HG03039 (cell line): Measurements from ENCODE around the gene FPR1.

Source experiments
- ATAC-seq: cut with Tn5 transposase; IDR thresholded peaks from one replicate; pipeline ENCODE4 v1.9.1; 2021; ENCODE audit warnings: mild to moderate bottlenecking, moderate library complexity; ENCODE audit not compliant: unreplicated experiment

The FPR1 gene

GRCh38 chr19:51710163-51710562 is 41.5 kb downstream of the FPR1 start:
- ATAC-seq = no peak

- no peak for ATAC-seq
These were observed 42.1 kb downstream of the FPR1 start for GRCh38 chr19:51709575-51709974.

- ATAC-seq = no peak
These were observed 42.9 kb downstream of the FPR1 start for GRCh38 chr19:51708811-51709210.

- no peak for ATAC-seq
These were observed 44.8 kb downstream of the FPR1 start for GRCh38 chr19:51706885-51707284.

- no peak for ATAC-seq
These were observed 45.4 kb downstream of the FPR1 start for GRCh38 chr19:51706296-51706695.

GRCh38 chr19:51704626-51705025 is 47.1 kb downstream of the FPR1 start:
- no peak for ATAC-seq

- ATAC-seq = peak; percentile 84
These were observed 47.8 kb downstream of the FPR1 start for GRCh38 chr19:51703575-51704515.

GRCh38 chr19:51702825-51703574 is 48.7 kb downstream of the FPR1 start:
- no peak for ATAC-seq

- ATAC-seq = no peak
These were observed 49.4 kb downstream of the FPR1 start for GRCh38 chr19:51702103-51702824.

- ATAC-seq = no peak
These were observed 50.1 kb downstream of the FPR1 start for GRCh38 chr19:51701468-51702100.

GRCh38 chr19:51699170-51699569 is 52.5 kb downstream of the FPR1 start:
- no peak for ATAC-seq

- ATAC-seq = no peak
These were observed 53.4 kb downstream of the FPR1 start for GRCh38 chr19:51698296-51698695.

- no peak for ATAC-seq
These were observed 54.4 kb downstream of the FPR1 start for GRCh38 chr19:51697169-51697776.

- no peak for ATAC-seq
These were observed 55.1 kb downstream of the FPR1 start for GRCh38 chr19:51696606-51697005.
